Measurements from ENCODE around the gene ARHGEF11. TPM values are rescaled to one million over a fixed set of nuclear protein-coding genes. Genes with fewer than 3 reads are reported as not detected.

ARHGEF11 gene
- total RNA-seq, 6 experiments from 2014 or later: 21.3 to 24.8 (median 22.4) TPM

GRCh38 chr1:156975084-156975483 lies 70.5 kb downstream of the ARHGEF11 start:
- H3K9me3 Mint-ChIP-seq: no peaks in the 10 kb centered on the region
- DNase-seq: no peak
- peaks cover 10% of the 10 kb centered on the region; the same call in 1 of the 2 replicates for H3K4me1 Mint-ChIP-seq (ENCODE audit: low read depth)
- no peak for TF ChIP-seq CTCF (IDR thresholded peaks at IDR 0.05)
- H3K27me3 Mint-ChIP-seq (ENCODE audit: insufficient read depth): no peaks in the 10 kb centered on the region; the same call in 1 of the 2 replicates
- H3K4me3 Mint-ChIP-seq: no peak overlapping the region
- peaks cover 49% of the 10 kb centered on the region for H3K36me3 Mint-ChIP-seq (ENCODE audit: low read depth)
- no peak overlapping the region for H3K27ac Mint-ChIP-seq

- DNase-seq: no peak
- no peak for TF ChIP-seq CTCF (IDR thresholded peaks at IDR 0.05)
- peaks cover 6% of the 10 kb centered on the region; the same call in 1 of the 2 replicates for H3K4me1 Mint-ChIP-seq (ENCODE audit: low read depth)
- H3K9me3 Mint-ChIP-seq: no peaks in the 10 kb centered on the region
- no peak overlapping the region for H3K27ac Mint-ChIP-seq
- H3K4me3 Mint-ChIP-seq: no peak overlapping the region
- H3K27me3 Mint-ChIP-seq (ENCODE audit: insufficient read depth): no peaks in the 10 kb centered on the region; the same call in 1 of the 2 replicates
- peaks cover 47% of the 10 kb centered on the region for H3K36me3 Mint-ChIP-seq (ENCODE audit: low read depth)
Observed at GRCh38 chr1:156973417-156973816, 72.1 kb downstream of the ARHGEF11 start.

GRCh38 chr1:156970017-156970416 lies 75.5 kb downstream of the ARHGEF11 start:
- TF ChIP-seq CTCF (IDR thresholded peaks at IDR 0.05): peak; percentile 59
- Mint-ChIP-seq H3K9me3 (no peaks in the 10 kb centered on the region), H3K27me3 (ENCODE audit: insufficient read depth) (no peaks in the 10 kb centered on the region; the same call in 1 of the 2 replicates), H3K27ac (no peak overlapping the region), H3K4me3 (no peak overlapping the region), H3K36me3 (ENCODE audit: low read depth) (peaks cover 19% of the 10 kb centered on the region), H3K4me1 (ENCODE audit: low read depth) (peaks cover 13% of the 10 kb centered on the region)
- DNase-seq: peak; percentile 22

GRCh38 chr1:156969496-156969895 lies 76.0 kb downstream of the ARHGEF11 start:
- Mint-ChIP-seq H3K27ac (no peak overlapping the region), H3K4me1 (ENCODE audit: low read depth) (peaks cover 18% of the 10 kb centered on the region), H3K4me3 (no peak overlapping the region), H3K9me3 (no peaks in the 10 kb centered on the region), H3K36me3 (ENCODE audit: low read depth) (peaks cover 19% of the 10 kb centered on the region), H3K27me3 (ENCODE audit: insufficient read depth) (no peaks in the 10 kb centered on the region; the same call in 1 of the 2 replicates)
- DNase-seq: no peak
- TF ChIP-seq CTCF (IDR thresholded peaks at IDR 0.05): no peak

- Mint-ChIP-seq H3K4me1 (ENCODE audit: low read depth) (peaks cover 27% of the 10 kb centered on the region), H3K27me3 (ENCODE audit: insufficient read depth) (peaks cover 2% of the 10 kb centered on the region; the same call in 1 of the 2 replicates), H3K27ac (peak overlapping the region; percentile 58), H3K4me3 (no peak overlapping the region), H3K9me3 (no peaks in the 10 kb centered on the region), H3K36me3 (ENCODE audit: low read depth) (peaks cover 13% of the 10 kb centered on the region)
- peak; percentile 3 for DNase-seq
- TF ChIP-seq CTCF (IDR thresholded peaks at IDR 0.05): no peak
Observed at GRCh38 chr1:156964441-156964840, 81.1 kb downstream of the ARHGEF11 start.
